OCI-LY7 (cell line): ENCODE measurements around the gene CEP70. TPM values are rescaled to one million over a fixed set of nuclear protein-coding genes. Genes with fewer than 3 reads are reported as not detected.

Source experiments
- Bru-seq: library from RNA; stranded (reverse); fragments of 400-500 nt; gene quantifications from one replicate; lab custom pipeline; 2021; lab: Mats Ljungman, UMichigan
- BruChase-seq, 2 experiments: library from RNA; stranded (reverse); fragments of 400-500 nt; gene quantifications; one replicate each; lab custom pipeline; 2021; lab: Mats Ljungman, UMichigan
- BruUV-seq: library from RNA; stranded (reverse); fragments of 400-500 nt; replicated peaks from 2 replicates; lab custom pipeline; 2021; lab: Mats Ljungman, UMichigan
- CTCF ChIA-PET: fragments of 300-600 bp; sonication (Branson Sonifier 250); formaldehyde crosslinking; loops from one replicate; lab custom pipeline; 2022; ENCODE audit warnings: antibody characterized with exemption; ENCODE audit not compliant: unreplicated experiment; lab: Charles Lee
- POLR2A ChIA-PET: fragments of 300-600 bp; sonication (Branson Sonifier 250); formaldehyde crosslinking; loops from one replicate; lab custom pipeline; 2022; ENCODE audit warnings: antibody characterized with exemption; lab: Charles Lee
- DNase-seq: peaks from one replicate; pipeline ENCODE4 v3.0.0-alpha.2; 2015; ENCODE audit warnings: low spot score
- H2AFZ ChIP-seq: fragments of 200-600 bp; sonication (generic), shearing (Covaris generic); 2 replicates; pipeline ENCODE4 v1.6.1; 2014; ENCODE audit warnings: mild to moderate bottlenecking, antibody characterized with exemption, low read length, moderate library complexity
- H3K27ac ChIP-seq: fragments of 200-600 bp; sonication (generic); 2 replicates; pipeline ENCODE4 v1.5.1; 2014; ENCODE audit warnings: mixed run types, low read depth, mild to moderate bottlenecking, moderate library complexity, low read length, inconsistent platforms; ENCODE audit not compliant: poor library complexity, severe bottlenecking
- H3K36me3 ChIP-seq: fragments of 200-600 bp; sonication (generic); 2 replicates; pipeline ENCODE4 v1.6.1; 2014; ENCODE audit warnings: mild to moderate bottlenecking, antibody characterized with exemption, low read length, moderate library complexity, mixed read lengths; ENCODE audit not compliant: insufficient read depth
- H3K4me1 ChIP-seq: fragments of 200-600 bp; sonication (generic); 2 replicates; pipeline ENCODE4 v1.5.1; 2014; ENCODE audit warnings: mild to moderate bottlenecking, low read length; ENCODE audit not compliant: insufficient read depth, poor library complexity, severe bottlenecking
- H3K4me2 ChIP-seq: fragments of 200-600 bp; sonication (generic); 2 replicates; pipeline ENCODE4 v1.6.1; 2014; ENCODE audit warnings: mild to moderate bottlenecking, low read length
- H3K4me3 ChIP-seq: fragments of 200-600 bp; sonication (generic); 2 replicates; pipeline ENCODE4 v1.5.1; 2014; ENCODE audit warnings: mild to moderate bottlenecking, low read depth, low read length; ENCODE audit not compliant: poor library complexity, severe bottlenecking
- H3K79me2 ChIP-seq: fragments of 200-600 bp; sonication (generic); 2 replicates; pipeline ENCODE4 v1.6.1; 2016; ENCODE audit warnings: low read depth, mild to moderate bottlenecking, low read length, moderate library complexity, mixed read lengths; ENCODE audit not compliant: insufficient read depth
- H3K9me2 ChIP-seq: fragments of 200-600 bp; sonication (generic); 2 replicates; pipeline ENCODE4 v1.6.1; 2016; ENCODE audit warnings: mild to moderate bottlenecking, low read length, mixed read lengths; ENCODE audit not compliant: insufficient read depth
- H3K9me3 ChIP-seq: fragments of 200-600 bp; sonication (generic); 2 replicates; pipeline ENCODE4 v1.6.1; 2014; ENCODE audit warnings: mild to moderate bottlenecking, mixed run types, low read length, mixed read lengths
- H4K20me1 ChIP-seq: fragments of 200-600 bp; sonication (generic); 2 replicates; pipeline ENCODE4 v1.6.1; 2014; ENCODE audit warnings: mild to moderate bottlenecking, antibody characterized with exemption, low read length, moderate library complexity, mixed read lengths; ENCODE audit not compliant: insufficient read depth
- EZH2phosphoT487 ChIP-seq: fragments of 200-600 bp; sonication (generic); IDR thresholded peaks from 2 replicates; pipeline ENCODE4 v1.6.1; 2018; ENCODE audit warnings: low read depth, borderline replicate concordance, mild to moderate bottlenecking, mixed run types, antibody characterized with exemption, low read length, moderate library complexity, mixed read lengths
- intact Hi-C: fragments of 100-400 bp; cut with micrococcal nuclease; formaldehyde crosslinking; loops from one replicate; pipeline ENCODE4 v1.10.0; 2022; ENCODE audit not compliant: unreplicated experiment
- long read RNA-seq: library from polyadenylated mRNA; stranded (forward); transcript quantifications from one replicate; pipeline ENCODE4 v2.0.0, GENCODE V29; 2022
- total RNA-seq, 2 experiments: library from RNA; depleted of rRNA in 1 of 2; stranded (reverse); fragments of >200 nt in 1 of 2; shearing (Covaris generic) in 1 of 2; gene quantifications; 2 replicates each; pipeline ENCODE4 v1.2.3, GENCODE V29; 2014 to 2022
- TF ChIP-seq, protein P1 (sequence below): fragments of 200-600 bp; sonication (generic); conservative IDR thresholded peaks from 2 replicates; pipeline ENCODE4 v1.5.1; 2014; ENCODE audit warnings: mild to moderate bottlenecking, antibody characterized with exemption, low read length, moderate library complexity, mixed read lengths

CEP70 gene, protein sequence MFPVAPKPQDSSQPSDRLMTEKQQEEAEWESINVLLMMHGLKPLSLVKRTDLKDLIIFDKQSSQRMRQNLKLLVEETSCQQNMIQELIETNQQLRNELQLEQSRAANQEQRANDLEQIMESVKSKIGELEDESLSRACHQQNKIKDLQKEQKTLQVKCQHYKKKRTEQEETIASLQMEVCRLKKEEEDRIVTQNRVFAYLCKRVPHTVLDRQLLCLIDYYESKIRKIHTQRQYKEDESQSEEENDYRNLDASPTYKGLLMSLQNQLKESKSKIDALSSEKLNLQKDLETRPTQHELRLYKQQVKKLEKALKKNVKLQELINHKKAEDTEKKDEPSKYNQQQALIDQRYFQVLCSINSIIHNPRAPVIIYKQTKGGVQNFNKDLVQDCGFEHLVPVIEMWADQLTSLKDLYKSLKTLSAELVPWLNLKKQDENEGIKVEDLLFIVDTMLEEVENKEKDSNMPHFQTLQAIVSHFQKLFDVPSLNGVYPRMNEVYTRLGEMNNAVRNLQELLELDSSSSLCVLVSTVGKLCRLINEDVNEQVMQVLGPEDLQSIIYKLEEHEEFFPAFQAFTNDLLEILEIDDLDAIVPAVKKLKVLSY
- total RNA-seq (2014; rRNA removed; shearing (Covaris generic)) (29.2 and 34.2 TPM in 2 replicates), total RNA-seq (2022) (32.3 and 37.3 TPM in 2 replicates), Bru-seq, nascent RNA (percentile 74 among the genes with signal in this experiment), BruChase-seq, experiment 1, labeled RNA remaining after a 6-hour chase (percentile 71 among the genes with signal in this experiment), BruChase-seq, experiment 2, labeled RNA remaining after a 2-hour chase (percentile 73 among the genes with signal in this experiment)
- long read RNA-seq, transcript CEP70-201 (18 exons, 2,732 nt): major isoform, 9 of 44 reads
- long read RNA-seq, transcript CEP70-211 (18 exons, 1,993 nt): minor isoform, 5 of 44 reads
- long read RNA-seq, partial matches to known transcripts: 13 of 44 reads
- long read RNA-seq, other reads (novel, unspliced or antisense): 13 of 44 reads

DNA sequence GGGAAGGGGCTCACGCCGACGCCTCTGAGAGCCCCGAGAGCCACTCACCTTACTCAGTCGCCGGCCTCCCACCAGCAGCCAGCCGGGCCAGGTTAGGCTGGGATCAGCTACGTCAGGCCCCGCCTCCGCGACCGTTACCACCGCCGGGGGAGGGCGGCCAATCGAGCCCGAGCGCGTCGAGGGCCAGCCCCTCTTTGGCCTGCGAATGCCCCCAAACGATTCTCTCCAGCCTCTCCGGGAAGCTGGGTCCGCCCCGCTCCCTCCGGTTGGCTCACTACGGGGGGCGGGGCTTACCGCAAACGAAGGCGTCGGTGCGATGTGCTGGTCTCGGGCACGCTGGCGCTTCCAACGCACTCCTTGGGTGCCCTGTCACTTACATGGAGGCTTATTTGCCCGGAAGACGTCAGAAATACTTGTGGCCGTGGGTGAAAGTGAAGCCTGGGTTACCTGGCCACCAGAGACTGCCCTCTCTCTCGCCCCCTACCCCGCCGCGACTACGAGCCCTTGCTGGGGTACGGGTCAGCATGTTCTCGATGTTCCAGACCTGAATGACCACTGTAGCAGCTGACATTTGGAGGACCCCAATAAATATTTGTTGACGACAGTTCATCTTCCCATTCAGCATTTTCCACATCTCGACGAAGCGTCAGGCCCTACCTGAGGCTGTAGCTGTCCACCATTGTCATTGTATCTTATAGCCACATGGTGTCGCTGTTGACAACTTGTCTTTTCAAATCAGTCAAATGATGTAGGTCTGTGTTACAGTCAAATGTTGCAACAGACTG is at the start of gene CEP70:
Gene CEP70, minus strand, starts transcription at position 111 of the 785 bp plus-strand sequence. CDS start 21,333 bp downstream, outside the sequence.
- Histone ChIP-seq H3K36me3 (no peaks in the 10 kb centered on the region), H3K4me2 (peak within 1 kb of the TSS; percentile 99), H3K9me2 (no peaks in the 10 kb centered on the region), H2AFZ (peak within 1 kb of the TSS; percentile 98), H3K79me2 (no peaks in the 10 kb centered on the region), H3K27ac (peak within 1 kb of the TSS; percentile 83), H3K4me3 (peak within 1 kb of the TSS; percentile 76), H3K4me1 (peaks cover 21% of the 10 kb centered on the region), H4K20me1 (no peaks in the 10 kb centered on the region), H3K9me3 (peaks cover 3% of the 10 kb centered on the region; the same call in 1 of the 2 replicates)
- no TSS peak for BruUV-seq
- CTCF ChIA-PET: interaction anchor here (0.8 to 2.8 kb wide), 4 partner anchors 319 to 329 kb away, joined by 3 to 37 read pairs (median 4); no protein-coding TSS in a partner anchor
- intact Hi-C loops: loop anchor here (1.0 to 10.0 kb wide), 6 partner anchors 92 to 530 kb away; partner anchors contain the start of genes DBR1 and PIK3CB
- no peak for TF ChIP-seq EZH2phosphoT487
- TF ChIP-seq, protein P1, sequence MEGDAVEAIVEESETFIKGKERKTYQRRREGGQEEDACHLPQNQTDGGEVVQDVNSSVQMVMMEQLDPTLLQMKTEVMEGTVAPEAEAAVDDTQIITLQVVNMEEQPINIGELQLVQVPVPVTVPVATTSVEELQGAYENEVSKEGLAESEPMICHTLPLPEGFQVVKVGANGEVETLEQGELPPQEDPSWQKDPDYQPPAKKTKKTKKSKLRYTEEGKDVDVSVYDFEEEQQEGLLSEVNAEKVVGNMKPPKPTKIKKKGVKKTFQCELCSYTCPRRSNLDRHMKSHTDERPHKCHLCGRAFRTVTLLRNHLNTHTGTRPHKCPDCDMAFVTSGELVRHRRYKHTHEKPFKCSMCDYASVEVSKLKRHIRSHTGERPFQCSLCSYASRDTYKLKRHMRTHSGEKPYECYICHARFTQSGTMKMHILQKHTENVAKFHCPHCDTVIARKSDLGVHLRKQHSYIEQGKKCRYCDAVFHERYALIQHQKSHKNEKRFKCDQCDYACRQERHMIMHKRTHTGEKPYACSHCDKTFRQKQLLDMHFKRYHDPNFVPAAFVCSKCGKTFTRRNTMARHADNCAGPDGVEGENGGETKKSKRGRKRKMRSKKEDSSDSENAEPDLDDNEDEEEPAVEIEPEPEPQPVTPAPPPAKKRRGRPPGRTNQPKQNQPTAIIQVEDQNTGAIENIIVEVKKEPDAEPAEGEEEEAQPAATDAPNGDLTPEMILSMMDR: peak; percentile 94
- peak; percentile 94 for DNase-seq
- POLR2A ChIA-PET: interaction anchor here (0.6 to 3.5 kb wide), 12 partner anchors 9 to 1873 kb away, joined by 3 to 18 read pairs (median 3); no protein-coding TSS in a partner anchor

DNA sequence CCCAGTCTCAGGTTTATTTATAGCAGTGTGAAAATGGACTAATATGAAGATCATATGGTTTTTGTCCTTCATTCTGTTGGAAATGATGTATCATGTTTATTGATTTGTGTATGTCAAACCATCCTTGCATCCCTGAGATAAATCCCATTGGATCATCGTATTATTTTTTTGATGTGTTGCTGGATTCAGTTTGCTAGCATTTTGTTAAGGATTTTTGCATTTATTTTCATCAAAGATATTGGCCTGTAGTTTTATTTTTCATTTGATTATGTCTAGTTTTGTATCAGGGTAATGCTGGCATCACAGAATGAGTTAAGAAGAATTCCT is 48.8 kb upstream of the CEP70 start:
- Histone ChIP-seq H3K36me3 (no peaks in the 10 kb centered on the region), H3K79me2 (no peaks in the 10 kb centered on the region), H4K20me1 (no peaks in the 10 kb centered on the region), H2AFZ (no peak overlapping the region), H3K4me3 (no peak overlapping the region), H3K4me2 (no peak overlapping the region), H3K27ac (no peak overlapping the region), H3K9me2 (no peaks in the 10 kb centered on the region), H3K4me1 (no peaks in the 10 kb centered on the region), H3K9me3 (peaks cover 4% of the 10 kb centered on the region; the same call in 1 of the 2 replicates)
- ChIA-PET POLR2A (no interaction called here), CTCF (no interaction called here)
- TF ChIP-seq, protein P1: no peak
- TF ChIP-seq EZH2phosphoT487: no peak
- no TSS peak for BruUV-seq
- no peak for DNase-seq
- intact Hi-C loops: no loop called here
